Activated CD8-positive, alpha-beta memory T cell treated with anti-CD3 and anti-CD28 coated beads, Interleukin-2, amount 50 U/mL, for 48 hours (primary cell): ENCODE data around the gene SPACA6.
"Not testable (repeated sequence)": the region's sequence is repeated elsewhere in the genome, so short reads cannot be mapped to it uniquely, and the experiment has no call there.

Source experiments
- DNase-seq: peaks from one replicate; pipeline ENCODE4 v3.0.0-alpha.2; 2020

Gene SPACA6

GRCh38 chr19:51693260-51693659 lies at the start of gene SPACA6:
Gene SPACA6 (plus strand): TSS chr19:51693330. CDS start chr19:51693527, 197 bp downstream.
- DNase-seq, result no peak

- no peak for DNase-seq
These were observed 48.4 kb upstream of the SPACA6 start for GRCh38 chr19:51644636-51645271.

- not testable (repeated sequence) for DNase-seq
These were observed 46.4 kb upstream of the SPACA6 start, which contains the start of gene SIGLEC14 for GRCh38 chr19:51646730-51647129. Gene SIGLEC14 (minus strand): TSS chr19:51646825. CDS start chr19:51646759, 66 bp downstream.

- DNase-seq, result no peak
These were observed 45.8 kb upstream of the SPACA6 start for GRCh38 chr19:51647318-51647717.

- no peak for DNase-seq
These were observed 41.8 kb upstream of the SPACA6 start for GRCh38 chr19:51651216-51651846.

- no peak for DNase-seq
These were observed 40.9 kb upstream of the SPACA6 start for GRCh38 chr19:51652266-51652665.

- DNase-seq, result no peak
These were observed 40.0 kb upstream of the SPACA6 start for GRCh38 chr19:51653162-51653561.

GRCh38 chr19:51654783-51655182 lies 38.3 kb upstream of the SPACA6 start:
- no peak for DNase-seq

- peak; percentile 83 for DNase-seq
These were observed 32.0 kb upstream of the SPACA6 start for GRCh38 chr19:51660975-51661600.

- no peak for DNase-seq
These were observed 29.5 kb upstream of the SPACA6 start for GRCh38 chr19:51663650-51664049.

GRCh38 chr19:51664131-51664530 lies 29.0 kb upstream of the SPACA6 start:
- no peak for DNase-seq

GRCh38 chr19:51664997-51665396 lies 28.1 kb upstream of the SPACA6 start:
- DNase-seq, result no peak

- no peak for DNase-seq
These were observed 24.9 kb upstream of the SPACA6 start for GRCh38 chr19:51668216-51668615.

GRCh38 chr19:51675911-51676565 lies 17.1 kb upstream of the SPACA6 start:
- DNase-seq, result not testable (repeated sequence)

GRCh38 chr19:51676566-51677083 lies 16.5 kb upstream of the SPACA6 start:
- DNase-seq, result no peak

- DNase-seq, result no peak
These were observed 12.7 kb upstream of the SPACA6 start for GRCh38 chr19:51680474-51680873.

GRCh38 chr19:51681286-51681941 lies 11.7 kb upstream of the SPACA6 start:
- no peak for DNase-seq

- DNase-seq, result no peak
These were observed 7.0 kb upstream of the SPACA6 start for GRCh38 chr19:51686171-51686570.

GRCh38 chr19:51687791-51688670 lies 5.1 kb upstream of the SPACA6 start:
- DNase-seq, result no peak

- no peak for DNase-seq
These were observed 4.2 kb upstream of the SPACA6 start for GRCh38 chr19:51688671-51689571.
